Heart left ventricle (tissue), 13 donors: ENCODE measurements around the gene IDH2.

ENCODE experiments used
- POLR2A ChIP-seq, 2 donors: fragments of 450-650 bp; IDR thresholded peaks; one replicate each; pipeline ENCODE4 v1.6.1; 2017; ENCODE audit warnings: antibody characterized with exemption in 2 of 2, mild to moderate bottlenecking in 2 of 2, moderate library complexity in 2 of 2
- TF ChIP-seq, protein P1 (sequence below), 12 donors: fragments of 200-600 bp; sonication (generic) in 4 of 12; IDR thresholded peaks; one replicate each; pipeline versions ENCODE4 v1.5.0 to v1.8.0; 2018 to 2022; ENCODE audit warnings: antibody characterized with exemption in 12 of 12, mild to moderate bottlenecking in 5 of 12
- donor health status: ischemic (EF 13 %, LVEDD 7.1; RV severe dilation, severe dysfunction).
- donor health status: DM: no; HTN: yes; CAD: no.
- donor health status: DM: no; HTN: no; CAD: no.
- donor health status: ischemic (EF 25% LVEDD 6.9; RV normal size, moderate dysfunction).
- donor health status: ischemic (EF 25% LVEDD 5.7; RV mildly dilated, moderate dysfunction).
- donor health status: ischemic (EF 35%, LVEDD 5.7; RV mildly dilated, moderate dysfunction).
- donor health status: nonischemic (EF 11% LVEDD 7.7; RV severe dilation, severe dysfunction).
- donor health status: DM: yes; HTN: yes; CAD: no.
- donor health status: PGD.
- donor health status: ischemic (EF 29% LVEDD 5.4; RV normal size, mild dysfunction).
- donor health status: nonischemic (EF 23%, LVEDD 6.1; RV moderate dilation, normal function).

- TF ChIP-seq, protein P1, sequence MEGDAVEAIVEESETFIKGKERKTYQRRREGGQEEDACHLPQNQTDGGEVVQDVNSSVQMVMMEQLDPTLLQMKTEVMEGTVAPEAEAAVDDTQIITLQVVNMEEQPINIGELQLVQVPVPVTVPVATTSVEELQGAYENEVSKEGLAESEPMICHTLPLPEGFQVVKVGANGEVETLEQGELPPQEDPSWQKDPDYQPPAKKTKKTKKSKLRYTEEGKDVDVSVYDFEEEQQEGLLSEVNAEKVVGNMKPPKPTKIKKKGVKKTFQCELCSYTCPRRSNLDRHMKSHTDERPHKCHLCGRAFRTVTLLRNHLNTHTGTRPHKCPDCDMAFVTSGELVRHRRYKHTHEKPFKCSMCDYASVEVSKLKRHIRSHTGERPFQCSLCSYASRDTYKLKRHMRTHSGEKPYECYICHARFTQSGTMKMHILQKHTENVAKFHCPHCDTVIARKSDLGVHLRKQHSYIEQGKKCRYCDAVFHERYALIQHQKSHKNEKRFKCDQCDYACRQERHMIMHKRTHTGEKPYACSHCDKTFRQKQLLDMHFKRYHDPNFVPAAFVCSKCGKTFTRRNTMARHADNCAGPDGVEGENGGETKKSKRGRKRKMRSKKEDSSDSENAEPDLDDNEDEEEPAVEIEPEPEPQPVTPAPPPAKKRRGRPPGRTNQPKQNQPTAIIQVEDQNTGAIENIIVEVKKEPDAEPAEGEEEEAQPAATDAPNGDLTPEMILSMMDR (IDR thresholded peaks at IDR 0.05) = no peak
- no peak for TF ChIP-seq POLR2A (IDR thresholded peaks at IDR 0.05)
Observed at GRCh38 chr15:90126596-90127435, 24.5 kb upstream of the IDH2 start.
